ENCODE data around the gene CHD6. TPM values are rescaled to one million over a fixed set of nuclear protein-coding genes. Genes with fewer than 3 reads are reported as not detected.

CHD6 gene
- total RNA-seq, 1 experiment from 2014 or later: 25.3 TPM

- H3K4me2 ChIP-seq (ENCODE audit: low read depth, low read length, poor library complexity, severe bottlenecking): no peak overlapping the region
- H3K27me3 ChIP-seq (ENCODE audit: low read length): no peaks in the 10 kb centered on the region
- no peak overlapping the region for H3K27ac ChIP-seq (ENCODE audit: low read length)
- H3K9me2 ChIP-seq (replicated peaks; ENCODE audit: insufficient read depth, low read length): no peaks in the 10 kb centered on the region
- peaks cover 12% of the 10 kb centered on the region for H3K4me1 ChIP-seq (ENCODE audit: low read length)
- DNase-seq: no peak
- 0 out of 2 replicates have a peak, but pooled peaks cover 6% of the 10 kb centered on the region for H4K20me1 ChIP-seq (ENCODE audit: insufficient read depth, low read depth, low read length)
- no peaks in the 10 kb centered on the region for H3K9me3 ChIP-seq (ENCODE audit: low read length)
- H3K36me3 ChIP-seq (ENCODE audit: insufficient read depth, low read length): peaks cover 10% of the 10 kb centered on the region; the same call in 1 of the 2 replicates
- H3K9ac ChIP-seq (ENCODE audit: low read length): no peak overlapping the region
- H3K4me3 ChIP-seq (ENCODE audit: low read length): no peak overlapping the region
- no peaks in the 10 kb centered on the region for H3K79me2 ChIP-seq (ENCODE audit: low read length)
- no peak overlapping the region for H2AFZ ChIP-seq (ENCODE audit: low read length)
Observed at GRCh38 chr20:41407607-41408006, 210.6 kb downstream of the CHD6 start.

- Histone ChIP-seq H3K4me3 (ENCODE audit: low read length) (no peak overlapping the region), H3K36me3 (ENCODE audit: insufficient read depth, low read length) (peaks cover 10% of the 10 kb centered on the region; the same call in 1 of the 2 replicates), H3K9me2 (replicated peaks; ENCODE audit: insufficient read depth, low read length) (no peaks in the 10 kb centered on the region), H3K4me1 (ENCODE audit: low read length) (peaks cover 10% of the 10 kb centered on the region), H2AFZ (ENCODE audit: low read length) (no peak overlapping the region), H3K27me3 (ENCODE audit: low read length) (no peaks in the 10 kb centered on the region), H3K9ac (ENCODE audit: low read length) (no peak overlapping the region), H3K9me3 (ENCODE audit: low read length) (no peaks in the 10 kb centered on the region), H3K4me2 (ENCODE audit: low read depth, low read length, poor library complexity, severe bottlenecking) (no peak overlapping the region), H4K20me1 (ENCODE audit: insufficient read depth, low read depth, low read length) (0 out of 2 replicates have a peak, but pooled peaks cover 6% of the 10 kb centered on the region), H3K27ac (ENCODE audit: low read length) (no peak overlapping the region), H3K79me2 (ENCODE audit: low read length) (no peaks in the 10 kb centered on the region)
- no peak for DNase-seq
Observed at GRCh38 chr20:41406896-41407444, 211.2 kb downstream of the CHD6 start.

- no peak overlapping the region for H3K4me2 ChIP-seq (ENCODE audit: low read depth, low read length, poor library complexity, severe bottlenecking)
- no peaks in the 10 kb centered on the region for H3K79me2 ChIP-seq (ENCODE audit: low read length)
- H2AFZ ChIP-seq (ENCODE audit: low read length): no peak overlapping the region
- H3K9me3 ChIP-seq (ENCODE audit: low read length): no peaks in the 10 kb centered on the region
- H4K20me1 ChIP-seq (ENCODE audit: insufficient read depth, low read depth, low read length): 0 out of 2 replicates have a peak, but pooled peaks cover 6% of the 10 kb centered on the region
- H3K27ac ChIP-seq (ENCODE audit: low read length): no peak overlapping the region
- no peaks in the 10 kb centered on the region for H3K27me3 ChIP-seq (ENCODE audit: low read length)
- peaks cover 4% of the 10 kb centered on the region for H3K4me1 ChIP-seq (ENCODE audit: low read length)
- no peak for DNase-seq
- H3K9ac ChIP-seq (ENCODE audit: low read length): no peak overlapping the region
- no peaks in the 10 kb centered on the region for H3K9me2 ChIP-seq (replicated peaks; ENCODE audit: insufficient read depth, low read length)
- H3K4me3 ChIP-seq (ENCODE audit: low read length): no peak overlapping the region
- H3K36me3 ChIP-seq (ENCODE audit: insufficient read depth, low read length): peaks cover 10% of the 10 kb centered on the region; the same call in 1 of the 2 replicates
Observed at GRCh38 chr20:41406353-41406752, 211.8 kb downstream of the CHD6 start.

- Histone ChIP-seq H4K20me1 (ENCODE audit: insufficient read depth, low read depth, low read length) (0 out of 2 replicates have a peak, but pooled peaks cover 6% of the 10 kb centered on the region), H2AFZ (ENCODE audit: low read length) (no peak overlapping the region), H3K27me3 (ENCODE audit: low read length) (no peaks in the 10 kb centered on the region), H3K36me3 (ENCODE audit: insufficient read depth, low read length) (peaks cover 10% of the 10 kb centered on the region; the same call in 1 of the 2 replicates), H3K9me3 (ENCODE audit: low read length) (no peaks in the 10 kb centered on the region), H3K79me2 (ENCODE audit: low read length) (no peaks in the 10 kb centered on the region), H3K27ac (ENCODE audit: low read length) (no peak overlapping the region), H3K9ac (ENCODE audit: low read length) (no peak overlapping the region), H3K4me1 (ENCODE audit: low read length) (peaks cover 4% of the 10 kb centered on the region; the same call in 1 of the 2 replicates), H3K9me2 (replicated peaks; ENCODE audit: insufficient read depth, low read length) (no peaks in the 10 kb centered on the region), H3K4me3 (ENCODE audit: low read length) (no peak overlapping the region), H3K4me2 (ENCODE audit: low read depth, low read length, poor library complexity, severe bottlenecking) (no peak overlapping the region)
- no peak for DNase-seq
Observed at GRCh38 chr20:41405436-41405835, 212.7 kb downstream of the CHD6 start.

- Histone ChIP-seq H3K4me2 (ENCODE audit: low read depth, low read length, poor library complexity, severe bottlenecking) (no peak overlapping the region), H3K4me3 (ENCODE audit: low read length) (no peak overlapping the region), H3K9ac (ENCODE audit: low read length) (no peak overlapping the region), H3K9me2 (replicated peaks; ENCODE audit: insufficient read depth, low read length) (no peaks in the 10 kb centered on the region), H2AFZ (ENCODE audit: low read length) (no peak overlapping the region), H3K4me1 (ENCODE audit: low read length) (peaks cover 4% of the 10 kb centered on the region; the same call in 1 of the 2 replicates), H3K27me3 (ENCODE audit: low read length) (no peaks in the 10 kb centered on the region), H3K79me2 (ENCODE audit: low read length) (no peaks in the 10 kb centered on the region), H3K27ac (ENCODE audit: low read length) (no peak overlapping the region), H3K9me3 (ENCODE audit: low read length) (no peaks in the 10 kb centered on the region), H3K36me3 (ENCODE audit: insufficient read depth, low read length) (peaks cover 10% of the 10 kb centered on the region; the same call in 1 of the 2 replicates), H4K20me1 (ENCODE audit: insufficient read depth, low read depth, low read length) (0 out of 2 replicates have a peak, but pooled peaks cover 6% of the 10 kb centered on the region)
- no peak for DNase-seq
Observed at GRCh38 chr20:41403604-41404003, 214.6 kb downstream of the CHD6 start.

- DNase-seq: no peak
- H3K27ac ChIP-seq (ENCODE audit: low read length): no peak overlapping the region
Observed at GRCh38 chr20:41398408-41398807, 219.8 kb downstream of the CHD6 start.

GRCh38 chr20:41395667-41396664, 222.2 kb downstream of the CHD6 start:
- H3K79me2 ChIP-seq (ENCODE audit: low read length): no peaks in the 10 kb centered on the region
- H3K4me2 ChIP-seq (ENCODE audit: low read depth, low read length, poor library complexity, severe bottlenecking): no peak overlapping the region
- no peaks in the 10 kb centered on the region for H3K9me2 ChIP-seq (replicated peaks; ENCODE audit: insufficient read depth, low read length)
- H4K20me1 ChIP-seq (ENCODE audit: insufficient read depth, low read depth, low read length): 0 out of 2 replicates have a peak, but pooled peaks cover 3% of the 10 kb centered on the region
- no peak overlapping the region for H3K4me3 ChIP-seq (ENCODE audit: low read length)
- H2AFZ ChIP-seq (ENCODE audit: low read length): no peak overlapping the region
- H3K9me3 ChIP-seq (ENCODE audit: low read length): no peaks in the 10 kb centered on the region
- no peak overlapping the region for H3K9ac ChIP-seq (ENCODE audit: low read length)
- H3K36me3 ChIP-seq (ENCODE audit: insufficient read depth, low read length): no peaks in the 10 kb centered on the region
- H3K27ac ChIP-seq (ENCODE audit: low read length): no peak overlapping the region
- DNase-seq: no peak
- no peaks in the 10 kb centered on the region for H3K4me1 ChIP-seq (ENCODE audit: low read length)
- H3K27me3 ChIP-seq (ENCODE audit: low read length): no peaks in the 10 kb centered on the region

More at GRCh38 chr20:41398408-41398807, 219.8 kb downstream of the CHD6 start:
- Histone ChIP-seq H4K20me1 (ENCODE audit: insufficient read depth, low read depth, low read length) (0 out of 2 replicates have a peak, but pooled peaks cover 9% of the 10 kb centered on the region), H3K4me2 (ENCODE audit: low read depth, low read length, poor library complexity, severe bottlenecking) (no peak overlapping the region), H3K27me3 (ENCODE audit: low read length) (no peaks in the 10 kb centered on the region), H3K36me3 (ENCODE audit: insufficient read depth, low read length) (peaks cover 6% of the 10 kb centered on the region; the same call in 1 of the 2 replicates), H3K9ac (ENCODE audit: low read length) (no peak overlapping the region), H3K4me3 (ENCODE audit: low read length) (no peak overlapping the region), H3K4me1 (ENCODE audit: low read length) (no peaks in the 10 kb centered on the region), H3K79me2 (ENCODE audit: low read length) (no peaks in the 10 kb centered on the region), H3K9me3 (ENCODE audit: low read length) (no peaks in the 10 kb centered on the region), H2AFZ (ENCODE audit: low read length) (no peak overlapping the region), H3K9me2 (replicated peaks; ENCODE audit: insufficient read depth, low read length) (no peaks in the 10 kb centered on the region)

Measured in Karpas-422 (cell line).